ENCODE measurements around the gene ZNF512.

DNA sequence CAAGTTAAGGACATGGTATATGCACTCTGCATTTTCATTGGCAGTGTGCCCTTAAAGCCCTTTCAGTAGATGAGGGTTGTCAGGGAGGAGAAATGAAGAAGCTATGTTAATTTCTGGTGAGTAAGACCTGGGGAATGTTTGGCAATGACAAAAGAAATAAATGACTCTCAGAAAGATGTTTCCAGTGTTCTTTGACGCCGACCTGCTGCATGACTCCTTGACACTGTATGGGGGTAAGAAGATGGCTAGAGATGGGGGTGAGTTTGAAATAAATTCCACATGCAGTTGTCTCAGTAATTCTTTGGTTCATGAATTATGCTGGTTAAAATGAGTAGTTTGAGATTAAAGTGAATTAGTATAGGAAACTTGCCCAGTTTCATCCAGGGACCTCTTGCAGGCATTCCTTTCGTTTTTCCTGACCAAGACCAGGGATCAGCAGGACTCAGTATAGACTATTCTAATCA is 40.1 kb downstream of the ZNF512 start:
- TF ChIP-seq, protein P1, sequence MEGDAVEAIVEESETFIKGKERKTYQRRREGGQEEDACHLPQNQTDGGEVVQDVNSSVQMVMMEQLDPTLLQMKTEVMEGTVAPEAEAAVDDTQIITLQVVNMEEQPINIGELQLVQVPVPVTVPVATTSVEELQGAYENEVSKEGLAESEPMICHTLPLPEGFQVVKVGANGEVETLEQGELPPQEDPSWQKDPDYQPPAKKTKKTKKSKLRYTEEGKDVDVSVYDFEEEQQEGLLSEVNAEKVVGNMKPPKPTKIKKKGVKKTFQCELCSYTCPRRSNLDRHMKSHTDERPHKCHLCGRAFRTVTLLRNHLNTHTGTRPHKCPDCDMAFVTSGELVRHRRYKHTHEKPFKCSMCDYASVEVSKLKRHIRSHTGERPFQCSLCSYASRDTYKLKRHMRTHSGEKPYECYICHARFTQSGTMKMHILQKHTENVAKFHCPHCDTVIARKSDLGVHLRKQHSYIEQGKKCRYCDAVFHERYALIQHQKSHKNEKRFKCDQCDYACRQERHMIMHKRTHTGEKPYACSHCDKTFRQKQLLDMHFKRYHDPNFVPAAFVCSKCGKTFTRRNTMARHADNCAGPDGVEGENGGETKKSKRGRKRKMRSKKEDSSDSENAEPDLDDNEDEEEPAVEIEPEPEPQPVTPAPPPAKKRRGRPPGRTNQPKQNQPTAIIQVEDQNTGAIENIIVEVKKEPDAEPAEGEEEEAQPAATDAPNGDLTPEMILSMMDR (IDR thresholded peaks at IDR 0.05 in 8 of 11, conservative IDR thresholded peaks at IDR 0.05 in 3 of 11) = no peak
- no peak for TF ChIP-seq POLR2AphosphoS5 (IDR thresholded peaks at IDR 0.05)

Measured in spleen (tissue), 7 donors.